ENCODE measurements around the gene MGAT3. TPM values are rescaled to one million over a fixed set of nuclear protein-coding genes. Genes with fewer than 3 reads are reported as not detected.

The MGAT3 gene
- polyA plus RNA-seq, 1 donor from 2014 or later, result 29.1 TPM

- no peak for TF ChIP-seq REST (IDR thresholded peaks at IDR 0.05; ENCODE audit: borderline replicate concordance)
- TF ChIP-seq, protein P1, sequence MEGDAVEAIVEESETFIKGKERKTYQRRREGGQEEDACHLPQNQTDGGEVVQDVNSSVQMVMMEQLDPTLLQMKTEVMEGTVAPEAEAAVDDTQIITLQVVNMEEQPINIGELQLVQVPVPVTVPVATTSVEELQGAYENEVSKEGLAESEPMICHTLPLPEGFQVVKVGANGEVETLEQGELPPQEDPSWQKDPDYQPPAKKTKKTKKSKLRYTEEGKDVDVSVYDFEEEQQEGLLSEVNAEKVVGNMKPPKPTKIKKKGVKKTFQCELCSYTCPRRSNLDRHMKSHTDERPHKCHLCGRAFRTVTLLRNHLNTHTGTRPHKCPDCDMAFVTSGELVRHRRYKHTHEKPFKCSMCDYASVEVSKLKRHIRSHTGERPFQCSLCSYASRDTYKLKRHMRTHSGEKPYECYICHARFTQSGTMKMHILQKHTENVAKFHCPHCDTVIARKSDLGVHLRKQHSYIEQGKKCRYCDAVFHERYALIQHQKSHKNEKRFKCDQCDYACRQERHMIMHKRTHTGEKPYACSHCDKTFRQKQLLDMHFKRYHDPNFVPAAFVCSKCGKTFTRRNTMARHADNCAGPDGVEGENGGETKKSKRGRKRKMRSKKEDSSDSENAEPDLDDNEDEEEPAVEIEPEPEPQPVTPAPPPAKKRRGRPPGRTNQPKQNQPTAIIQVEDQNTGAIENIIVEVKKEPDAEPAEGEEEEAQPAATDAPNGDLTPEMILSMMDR (IDR thresholded peaks at IDR 0.05; ENCODE audit: poor library complexity, severe bottlenecking), result no peak
- H3F3A ChIP-seq (ENCODE audit: insufficient read depth, low read length, poor library complexity, severe bottlenecking), result no peaks in the 10 kb centered on the region
- no peak overlapping the region for H2AFZ ChIP-seq (ENCODE audit: low read depth, low read length)
Observed at GRCh38 chr22:39477542-39477941, 20.7 kb downstream of the MGAT3 start.

GRCh38 chr22:39478441-39478850 is 21.6 kb downstream of the MGAT3 start:
- TF ChIP-seq, protein P1 (IDR thresholded peaks at IDR 0.05; ENCODE audit: poor library complexity, severe bottlenecking), result no peak
- TF ChIP-seq SMC3 (conservative IDR thresholded peaks at IDR 0.05; ENCODE audit: poor library complexity), result no peak
- TF ChIP-seq MXI1 (conservative IDR thresholded peaks at IDR 0.05; ENCODE audit: poor library complexity, severe bottlenecking), result no peak
- TF ChIP-seq EZH2 (IDR thresholded peaks at IDR 0.05; ENCODE audit: borderline replicate concordance, insufficient read depth, low read length, poor library complexity, severe bottlenecking), result no peak
- TF ChIP-seq POLR2AphosphoS5 (IDR thresholded peaks at IDR 0.05), result no peak
- TF ChIP-seq EP300 (conservative IDR thresholded peaks at IDR 0.05; ENCODE audit: poor library complexity, severe bottlenecking), result no peak
- no peak for TF ChIP-seq RAD21 (conservative IDR thresholded peaks at IDR 0.05)
- TF ChIP-seq REST (IDR thresholded peaks at IDR 0.05; ENCODE audit: borderline replicate concordance), result no peak
- no peak for TF ChIP-seq TAF1 (IDR thresholded peaks at IDR 0.05; ENCODE audit: low read depth)
- no peaks in the 10 kb centered on the region for H3K9me2 ChIP-seq (ENCODE audit: insufficient read depth, low read length)

More at GRCh38 chr22:39477542-39477941, 20.7 kb downstream of the MGAT3 start:
- H3K9ac ChIP-seq (ENCODE audit: low read length), result no peak overlapping the region
- no peaks in the 10 kb centered on the region for H3K9me2 ChIP-seq (ENCODE audit: insufficient read depth, low read length)
- H3K27ac ChIP-seq (ENCODE audit: low read length), result no peak overlapping the region
- H3K36me3 ChIP-seq (ENCODE audit: insufficient read depth, low read length), result no peaks in the 10 kb centered on the region
- H3K27me3 ChIP-seq (ENCODE audit: insufficient read depth, low read depth, low read length), result no peaks in the 10 kb centered on the region
- no peaks in the 10 kb centered on the region for H3K79me2 ChIP-seq (replicated peaks; ENCODE audit: insufficient read depth, low read length)
- H3K9me3 ChIP-seq (ENCODE audit: low read length), result no peaks in the 10 kb centered on the region
- no peak overlapping the region for H3K4me2 ChIP-seq (ENCODE audit: low read length)
- H3K4me3 ChIP-seq (ENCODE audit: low read length), result no peak overlapping the region
- H4K20me1 ChIP-seq (ENCODE audit: insufficient read depth), result no peaks in the 10 kb centered on the region

More at GRCh38 chr22:39478441-39478850, 21.6 kb downstream of the MGAT3 start:
- H3K27me3 ChIP-seq (ENCODE audit: insufficient read depth, low read depth, low read length), result no peaks in the 10 kb centered on the region
- H3K4me3 ChIP-seq (ENCODE audit: low read length), result no peak overlapping the region
- H4K20me1 ChIP-seq (ENCODE audit: insufficient read depth), result no peaks in the 10 kb centered on the region
- no peaks in the 10 kb centered on the region for H3F3A ChIP-seq (ENCODE audit: insufficient read depth, low read length, poor library complexity, severe bottlenecking)
- no peak overlapping the region for H3K4me2 ChIP-seq (ENCODE audit: low read length)
- no peak overlapping the region for H2AFZ ChIP-seq (ENCODE audit: low read depth, low read length)
- no peaks in the 10 kb centered on the region for H3K9me3 ChIP-seq (ENCODE audit: low read length)
- H3K9ac ChIP-seq (ENCODE audit: low read length), result no peak overlapping the region
- H3K79me2 ChIP-seq (replicated peaks; ENCODE audit: insufficient read depth, low read length), result no peaks in the 10 kb centered on the region
- no peaks in the 10 kb centered on the region for H3K36me3 ChIP-seq (ENCODE audit: insufficient read depth, low read length)
- no peak overlapping the region for H3K27ac ChIP-seq (ENCODE audit: low read length)

All from neural cell (in vitro differentiated cells).